ENCODE results near the gene IFT88. TPM values are rescaled to one million over a fixed set of nuclear protein-coding genes. Genes with fewer than 3 reads are reported as not detected.

Gene IFT88
- total and polyA plus RNA-seq, 11 donors: 3.4 to 11.4 (median 8.2) TPM

DNA sequence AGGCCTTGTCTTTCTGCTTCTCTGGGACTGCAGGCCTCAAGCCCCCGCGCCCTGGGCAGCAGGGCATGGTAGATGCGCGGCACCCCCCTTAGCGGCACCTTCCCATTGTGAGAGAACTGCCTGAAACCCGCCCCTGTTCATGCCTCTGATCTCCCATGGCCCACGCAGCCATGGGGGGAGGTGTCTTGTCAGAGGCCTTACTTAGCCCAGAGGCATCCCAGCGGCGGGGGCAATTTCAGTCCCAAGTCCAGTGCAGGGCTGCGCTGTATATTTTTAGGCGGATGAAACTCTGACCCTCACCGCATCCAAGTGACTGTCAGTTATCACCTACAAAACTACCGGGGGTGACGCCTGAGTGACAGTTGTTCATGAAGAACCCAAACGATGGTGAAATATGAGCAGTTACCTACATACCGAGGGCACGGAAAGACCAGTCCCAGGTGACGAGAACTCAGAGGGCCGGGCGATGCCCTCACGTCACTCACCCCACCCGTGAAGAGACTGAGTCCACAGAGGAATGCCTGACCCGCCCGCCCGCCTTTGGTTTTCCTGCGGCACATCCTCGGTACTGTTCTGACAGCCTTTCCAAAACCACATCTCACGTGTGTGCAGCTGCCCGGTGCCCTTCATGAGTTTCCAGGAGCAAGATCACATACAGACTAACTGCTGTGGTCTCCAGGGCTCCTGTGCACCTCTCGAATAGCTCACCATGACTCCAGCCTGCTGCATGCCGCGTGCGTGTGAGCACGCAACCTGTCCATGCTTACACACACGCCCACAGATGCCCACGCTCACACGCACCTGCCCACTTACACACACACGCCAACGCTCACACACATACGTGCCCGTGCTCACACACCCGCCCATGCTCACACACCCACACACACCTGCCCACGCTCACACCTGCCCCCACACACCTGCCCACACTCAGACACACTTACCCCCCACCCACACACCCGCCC, 150.9 kb downstream of the IFT88 start:
- Histone ChIP-seq H3K4me1 (peaks cover 0 to 41% (median 26%) of the 10 kb centered on the region in 12 donors), H3K4me3 (no peak overlapping the region), H3K27ac (no peak overlapping the region), H3K9me3 (no peaks in the 10 kb centered on the region), H3K36me3 (no peaks in the 10 kb centered on the region), H3K27me3 (peaks cover 0 to 14% (median 0%) of the 10 kb centered on the region in 9 donors)
- DNase-seq (no peak), ATAC-seq (no peak)
- WGBS, 4 donors: 93 to 95% (median 95%) methylated on average over 42 to 44 of the region's 44 CpGs
- intact Hi-C loops (cut with DNase I): loop anchor here in 4 of 10 donors (5.0 to 10.0 kb wide), 3 partner anchors 54 to 223 kb away; partner anchors contain the start of gene EEF1AKMT1 (in 2 of the 4)
- no peak for TF ChIP-seq POLR2A (IDR thresholded peaks at IDR 0.05)
- TF ChIP-seq, protein P1, sequence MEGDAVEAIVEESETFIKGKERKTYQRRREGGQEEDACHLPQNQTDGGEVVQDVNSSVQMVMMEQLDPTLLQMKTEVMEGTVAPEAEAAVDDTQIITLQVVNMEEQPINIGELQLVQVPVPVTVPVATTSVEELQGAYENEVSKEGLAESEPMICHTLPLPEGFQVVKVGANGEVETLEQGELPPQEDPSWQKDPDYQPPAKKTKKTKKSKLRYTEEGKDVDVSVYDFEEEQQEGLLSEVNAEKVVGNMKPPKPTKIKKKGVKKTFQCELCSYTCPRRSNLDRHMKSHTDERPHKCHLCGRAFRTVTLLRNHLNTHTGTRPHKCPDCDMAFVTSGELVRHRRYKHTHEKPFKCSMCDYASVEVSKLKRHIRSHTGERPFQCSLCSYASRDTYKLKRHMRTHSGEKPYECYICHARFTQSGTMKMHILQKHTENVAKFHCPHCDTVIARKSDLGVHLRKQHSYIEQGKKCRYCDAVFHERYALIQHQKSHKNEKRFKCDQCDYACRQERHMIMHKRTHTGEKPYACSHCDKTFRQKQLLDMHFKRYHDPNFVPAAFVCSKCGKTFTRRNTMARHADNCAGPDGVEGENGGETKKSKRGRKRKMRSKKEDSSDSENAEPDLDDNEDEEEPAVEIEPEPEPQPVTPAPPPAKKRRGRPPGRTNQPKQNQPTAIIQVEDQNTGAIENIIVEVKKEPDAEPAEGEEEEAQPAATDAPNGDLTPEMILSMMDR (IDR thresholded peaks at IDR 0.05): no peak

DNA sequence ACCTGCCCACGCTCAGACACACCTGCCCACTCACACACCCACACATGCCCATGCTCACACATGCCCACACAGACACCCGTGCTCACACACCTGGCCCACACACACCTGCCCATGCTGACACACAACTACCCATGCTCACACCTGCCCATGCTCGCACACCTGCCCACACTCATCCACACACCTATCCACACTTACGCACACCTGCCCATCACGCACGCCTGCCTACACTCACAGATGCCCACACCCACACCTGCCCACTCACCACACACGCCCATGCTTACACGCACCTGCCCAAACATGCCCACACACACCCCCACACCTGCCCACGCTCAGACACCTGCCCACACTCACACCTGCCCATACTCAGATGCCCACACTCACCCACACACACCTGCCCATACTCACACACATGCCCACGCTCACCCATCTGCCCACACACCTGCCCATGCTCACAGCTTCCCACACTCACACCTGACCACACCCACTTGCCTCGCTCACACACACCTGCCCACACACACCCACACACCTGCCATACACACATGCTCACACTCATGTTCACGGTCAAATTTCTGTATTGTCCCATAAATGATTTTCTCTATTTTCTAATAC, 152.1 kb downstream of the IFT88 start:
- H3K36me3 ChIP-seq: no peaks in the 10 kb centered on the region
- no peak for ATAC-seq
- WGBS, 4 donors: 93 to 96% (median 95%) methylated on average over 12 of the region's 12 CpGs
- H3K4me3 ChIP-seq: no peak overlapping the region
- H3K27me3 ChIP-seq: peaks cover 0 to 14% (median 0%) of the 10 kb centered on the region in 9 donors
- peak in 1 of 5 donors; percentile 42 for DNase-seq
- no peaks in the 10 kb centered on the region for H3K9me3 ChIP-seq
- TF ChIP-seq POLR2A (IDR thresholded peaks at IDR 0.05): no peak
- TF ChIP-seq, protein P1 (IDR thresholded peaks at IDR 0.05): no peak
- peaks cover 0 to 29% (median 16%) of the 10 kb centered on the region in 12 donors for H3K4me1 ChIP-seq
- intact Hi-C loops (cut with DNase I): loop anchor here in 4 of 10 donors (5.0 to 10.0 kb wide), 3 partner anchors 53 to 224 kb away; partner anchors contain the start of gene EEF1AKMT1 (in 2 of the 4)
- H3K27ac ChIP-seq: no peak overlapping the region

- peaks cover 0 to 21% (median 14%) of the 10 kb centered on the region in 12 donors for H3K4me1 ChIP-seq
Observed at GRCh38 chr13:20719783-20720182, 152.8 kb downstream of the IFT88 start.

More at GRCh38 chr13:20719783-20720182, 152.8 kb downstream of the IFT88 start:
- H3K4me3 ChIP-seq: no peak overlapping the region
- no peaks in the 10 kb centered on the region for H3K36me3 ChIP-seq
- no peak overlapping the region for H3K27ac ChIP-seq
- no peak for TF ChIP-seq POLR2A (IDR thresholded peaks at IDR 0.05)
- TF ChIP-seq, protein P1 (IDR thresholded peaks at IDR 0.05): no peak
- intact Hi-C loops (cut with DNase I): loop anchor here in 5 of 10 donors (5.0 to 10.0 kb wide), 4 partner anchors 43 to 225 kb away; partner anchors contain the start of gene EEF1AKMT1 (in 2 of the 5)
- DNase-seq (no peak), ATAC-seq (no peak)
- H3K9me3 ChIP-seq: no peaks in the 10 kb centered on the region
- WGBS, 4 donors: 69 to 79% (median 78%) methylated on average over 13 of the region's 13 CpGs
- peaks cover 0 to 14% (median 0%) of the 10 kb centered on the region in 9 donors for H3K27me3 ChIP-seq

Measured in heart left ventricle (tissue), 16 donors.